ENCODE results near the gene PCDH9.

DNA sequence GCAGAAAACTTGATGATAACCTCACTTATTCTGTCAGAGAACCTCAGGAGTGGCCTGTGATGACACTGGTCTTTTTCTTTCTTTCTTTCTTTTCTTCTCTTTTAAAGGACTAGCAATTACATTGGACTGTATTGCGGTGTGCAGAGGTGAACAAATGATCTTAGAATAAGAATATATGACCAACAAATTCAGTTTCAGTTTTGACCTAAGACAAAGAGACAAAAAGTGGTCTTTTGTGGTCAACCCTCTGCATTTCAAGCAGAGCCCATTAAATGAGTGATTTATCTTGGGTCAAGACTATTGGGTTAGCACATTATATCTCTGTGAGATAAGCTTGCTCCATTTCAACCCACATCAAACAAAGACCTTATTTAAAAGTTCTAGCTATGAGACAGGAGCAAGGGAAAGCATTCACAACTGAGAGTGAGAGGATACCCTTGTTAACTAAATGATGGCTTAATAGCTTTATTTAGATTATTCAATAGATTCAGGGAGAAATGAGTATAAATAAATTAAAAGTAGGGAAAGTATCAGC, 644.4 kb downstream of the PCDH9 start:
- TF ChIP-seq, protein P1, sequence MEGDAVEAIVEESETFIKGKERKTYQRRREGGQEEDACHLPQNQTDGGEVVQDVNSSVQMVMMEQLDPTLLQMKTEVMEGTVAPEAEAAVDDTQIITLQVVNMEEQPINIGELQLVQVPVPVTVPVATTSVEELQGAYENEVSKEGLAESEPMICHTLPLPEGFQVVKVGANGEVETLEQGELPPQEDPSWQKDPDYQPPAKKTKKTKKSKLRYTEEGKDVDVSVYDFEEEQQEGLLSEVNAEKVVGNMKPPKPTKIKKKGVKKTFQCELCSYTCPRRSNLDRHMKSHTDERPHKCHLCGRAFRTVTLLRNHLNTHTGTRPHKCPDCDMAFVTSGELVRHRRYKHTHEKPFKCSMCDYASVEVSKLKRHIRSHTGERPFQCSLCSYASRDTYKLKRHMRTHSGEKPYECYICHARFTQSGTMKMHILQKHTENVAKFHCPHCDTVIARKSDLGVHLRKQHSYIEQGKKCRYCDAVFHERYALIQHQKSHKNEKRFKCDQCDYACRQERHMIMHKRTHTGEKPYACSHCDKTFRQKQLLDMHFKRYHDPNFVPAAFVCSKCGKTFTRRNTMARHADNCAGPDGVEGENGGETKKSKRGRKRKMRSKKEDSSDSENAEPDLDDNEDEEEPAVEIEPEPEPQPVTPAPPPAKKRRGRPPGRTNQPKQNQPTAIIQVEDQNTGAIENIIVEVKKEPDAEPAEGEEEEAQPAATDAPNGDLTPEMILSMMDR (conservative IDR thresholded peaks at IDR 0.05; ENCODE audit: low read length): no peak
- no peak for TF ChIP-seq EZH2phosphoT487 (IDR thresholded peaks at IDR 0.05; ENCODE audit: borderline replicate concordance)

Measured in Loucy (cell line).